HEK293T (cell line): ENCODE measurements around the gene ATG5.

Source experiments
- ELF4 ChIP-seq: fragments of 450-650 bp; IDR thresholded peaks from 2 replicates; pipeline ENCODE4 v1.6.1; 2017; ENCODE audit warnings: antibody characterized with exemption
- FOXM1 ChIP-seq: fragments of 450-650 bp; IDR thresholded peaks from 2 replicates; pipeline ENCODE4 v1.6.1; 2017; ENCODE audit warnings: mild to moderate bottlenecking, borderline replicate concordance
- NFRKB ChIP-seq: fragments of 450-650 bp; IDR thresholded peaks from 2 replicates; pipeline ENCODE4 v1.6.1; 2016; ENCODE audit warnings: mild to moderate bottlenecking, moderate library complexity
- SP1 ChIP-seq: fragments of 450-650 bp; IDR thresholded peaks from 2 replicates; pipeline ENCODE4 v1.6.1; 2017
- SUZ12 ChIP-seq: fragments of 450-650 bp; IDR thresholded peaks from 2 replicates; pipeline ENCODE4 v1.6.1; 2016; ENCODE audit warnings: mild to moderate bottlenecking
- ZNF384 ChIP-seq: fragments of 450-650 bp; IDR thresholded peaks from 2 replicates; pipeline ENCODE4 v1.6.1; 2016

DNA sequence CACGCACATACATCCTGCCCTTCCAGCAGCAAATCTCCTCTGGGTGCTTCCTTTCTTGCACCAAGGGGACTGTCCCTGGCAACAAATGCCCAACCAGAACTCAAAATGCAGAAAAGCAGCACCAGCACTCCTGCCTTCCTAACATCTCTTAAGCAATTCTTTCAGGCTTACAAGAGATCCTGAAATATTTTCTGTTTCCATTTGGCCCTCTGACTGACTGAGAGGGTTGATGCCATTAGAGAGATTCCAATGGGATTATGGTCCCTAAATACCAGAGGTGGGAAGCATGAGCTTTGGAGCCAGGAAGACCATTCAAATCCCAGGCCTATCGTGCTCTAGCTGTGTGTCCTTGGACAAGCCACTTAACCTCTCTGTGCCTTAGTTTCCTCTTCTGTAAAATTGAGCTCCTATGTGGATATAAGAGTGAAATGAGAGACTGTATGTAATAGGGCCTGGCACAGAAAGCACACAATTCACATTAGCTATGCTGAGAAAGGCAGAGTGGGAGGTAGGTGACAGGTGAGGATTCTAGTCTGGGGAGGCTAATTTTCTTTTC lies 182.6 kb downstream of the ATG5 start:
- TF ChIP-seq SUZ12 (no peak), FOXM1 (no peak), ELF4 (no peak), SP1 (no peak), ZNF384 (no peak), NFRKB (no peak)
